Adrenal gland (tissue), 5 donors: ENCODE results near the gene TSFM.

Experiments
- CTCF ChIP-seq, 6 experiments: fragments of 450-650 bp in 4 of 6; fragments of 200-600 bp in 2 of 6; sonication (generic) in 1 of 6; IDR thresholded peaks; 1 replicate in 5 of 6; 2 replicates in 1 of 6; pipeline versions ENCODE4 v1.5.1 to v1.8.0; 2016 to 2021; ENCODE audit warnings: antibody characterized with exemption in 6 of 6, mild to moderate bottlenecking in 2 of 6, moderate library complexity in 1 of 6
- POLR2A ChIP-seq, 2 donors: fragments of 450-650 bp; IDR thresholded peaks; one replicate each; pipeline ENCODE4 v1.6.1; 2017; ENCODE audit warnings: antibody characterized with exemption in 2 of 2, mild to moderate bottlenecking in 2 of 2, moderate library complexity in 1 of 2
- donor health status: DM: no; HTN: no; CAD: no.

DNA sequence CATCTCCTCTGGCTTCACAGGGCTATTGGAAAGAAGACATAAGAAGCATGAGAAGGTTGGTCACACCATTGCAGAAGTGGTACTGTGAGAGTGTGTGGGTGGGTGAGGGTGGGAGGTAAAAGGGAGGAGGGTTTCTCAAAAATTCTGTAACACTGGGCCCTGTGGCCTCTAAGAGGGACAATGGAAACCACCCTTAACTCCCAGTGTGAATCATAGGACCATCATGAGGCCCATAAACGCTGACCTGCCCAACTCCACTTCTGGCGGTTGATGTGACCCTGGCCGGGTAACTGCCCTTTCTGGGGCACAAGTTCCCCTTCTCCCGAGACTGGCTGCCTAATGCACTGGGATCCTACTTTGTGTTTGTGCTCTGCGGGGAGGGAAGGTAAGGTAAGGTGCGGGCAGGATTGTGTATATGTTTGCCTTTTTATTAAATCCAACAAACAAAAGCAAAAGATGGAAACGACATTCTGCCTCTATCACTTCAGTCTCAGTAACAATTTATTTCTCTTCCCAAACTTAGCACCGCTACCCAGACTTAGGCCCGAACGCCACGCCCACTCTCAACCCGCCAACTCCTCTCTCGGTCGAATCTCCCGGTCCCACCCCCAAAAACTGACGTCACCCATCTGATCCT lies 11.2 kb upstream of the TSFM start:
- TF ChIP-seq POLR2A (IDR thresholded peaks at IDR 0.05) = no peak
- no peak for TF ChIP-seq CTCF (IDR thresholded peaks at IDR 0.05)
